Retinal pigment epithelial cell (primary cell): ENCODE results near the gene ZKSCAN2.

Experiments
- DNase-seq: peaks from one replicate; pipeline ENCODE4 v3.0.0-alpha.2; 2010; ENCODE audit warnings: low read depth
- H3K4me3 ChIP-seq: 2 replicates; pipeline ENCODE4 v1.5.1; 2011; ENCODE audit warnings: mild to moderate bottlenecking, low read length, control low read depth, moderate library complexity
- TF ChIP-seq, protein P1 (sequence below): conservative IDR thresholded peaks from 2 replicates; pipeline ENCODE4 v1.5.1; 2011; ENCODE audit warnings: low read depth, low read length, control low read depth, inconsistent platforms

The ZKSCAN2 gene

DNA sequence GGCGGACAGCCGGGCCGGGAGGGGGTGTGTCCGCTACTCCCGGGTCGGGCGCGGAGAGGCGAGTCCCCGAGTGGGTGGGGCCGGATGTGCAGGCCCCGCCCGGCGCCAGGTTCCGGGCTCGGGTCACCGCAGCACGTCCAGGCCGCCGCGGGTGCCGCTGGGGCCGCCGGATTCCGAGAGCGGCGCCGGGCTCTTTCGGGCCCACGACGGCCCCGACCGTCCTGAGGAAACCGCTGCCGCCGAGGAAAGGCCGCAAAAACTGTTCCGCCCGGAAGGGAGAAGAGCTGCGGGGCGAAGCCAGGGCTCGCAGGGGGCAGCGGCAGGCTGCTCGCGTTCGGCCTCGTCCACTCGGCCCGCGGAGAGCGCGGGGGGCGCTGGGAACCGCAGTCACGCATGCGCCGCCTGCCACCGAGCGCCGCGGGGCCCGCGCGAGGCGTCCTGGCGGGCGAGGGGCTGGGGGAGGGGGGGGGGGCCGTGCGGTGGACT is at the start of gene ZKSCAN2:
Gene ZKSCAN2, minus strand, starts transcription at position 376 of the 486 bp plus-strand sequence. CDS start 718 bp downstream, outside the sequence.
- DNase-seq = peak; percentile 53
- TF ChIP-seq, protein P1, sequence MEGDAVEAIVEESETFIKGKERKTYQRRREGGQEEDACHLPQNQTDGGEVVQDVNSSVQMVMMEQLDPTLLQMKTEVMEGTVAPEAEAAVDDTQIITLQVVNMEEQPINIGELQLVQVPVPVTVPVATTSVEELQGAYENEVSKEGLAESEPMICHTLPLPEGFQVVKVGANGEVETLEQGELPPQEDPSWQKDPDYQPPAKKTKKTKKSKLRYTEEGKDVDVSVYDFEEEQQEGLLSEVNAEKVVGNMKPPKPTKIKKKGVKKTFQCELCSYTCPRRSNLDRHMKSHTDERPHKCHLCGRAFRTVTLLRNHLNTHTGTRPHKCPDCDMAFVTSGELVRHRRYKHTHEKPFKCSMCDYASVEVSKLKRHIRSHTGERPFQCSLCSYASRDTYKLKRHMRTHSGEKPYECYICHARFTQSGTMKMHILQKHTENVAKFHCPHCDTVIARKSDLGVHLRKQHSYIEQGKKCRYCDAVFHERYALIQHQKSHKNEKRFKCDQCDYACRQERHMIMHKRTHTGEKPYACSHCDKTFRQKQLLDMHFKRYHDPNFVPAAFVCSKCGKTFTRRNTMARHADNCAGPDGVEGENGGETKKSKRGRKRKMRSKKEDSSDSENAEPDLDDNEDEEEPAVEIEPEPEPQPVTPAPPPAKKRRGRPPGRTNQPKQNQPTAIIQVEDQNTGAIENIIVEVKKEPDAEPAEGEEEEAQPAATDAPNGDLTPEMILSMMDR = no peak
- peak within 1 kb of the TSS; percentile 65 for H3K4me3 ChIP-seq

DNA sequence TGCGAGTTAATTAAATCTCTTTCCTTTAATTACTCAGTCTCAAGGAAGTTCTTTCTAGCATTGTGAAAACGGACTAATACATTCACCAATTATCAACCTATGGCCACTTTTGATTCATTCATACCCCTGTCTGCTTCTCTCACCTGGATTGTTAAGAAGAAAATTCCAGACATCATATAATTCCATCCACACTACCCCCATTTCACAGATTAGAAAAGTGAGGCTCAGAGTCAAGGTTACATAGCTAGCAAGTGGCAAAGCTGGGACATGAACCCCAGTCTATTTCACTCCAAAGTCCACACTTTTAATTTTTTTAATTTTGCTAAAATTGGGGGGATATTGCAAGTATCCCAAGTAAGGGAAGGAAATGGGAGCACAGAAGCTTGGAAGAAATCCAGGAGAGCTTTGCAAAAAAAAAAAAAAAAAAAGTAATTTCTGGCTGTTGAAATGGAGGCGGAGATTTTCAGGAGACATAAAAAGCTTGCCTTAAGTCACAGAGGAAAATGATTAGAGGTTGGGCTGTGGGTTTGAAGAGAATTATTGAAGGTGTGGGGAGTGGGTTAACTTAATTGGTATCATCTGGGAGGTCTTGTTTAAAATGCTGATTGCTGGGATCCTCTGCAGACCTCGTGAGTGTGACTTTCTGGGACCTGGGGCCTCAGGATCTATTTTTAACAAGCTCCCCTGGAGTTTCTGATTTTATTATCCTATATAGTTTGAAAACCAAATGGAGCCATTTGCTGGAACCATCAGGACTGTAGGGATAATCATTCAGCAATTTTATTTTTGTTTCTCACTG is 42.3 kb upstream of the ZKSCAN2 start:
- H3K4me3 ChIP-seq = no peak overlapping the region
- TF ChIP-seq, protein P1 = no peak
- DNase-seq = no peak

DNA sequence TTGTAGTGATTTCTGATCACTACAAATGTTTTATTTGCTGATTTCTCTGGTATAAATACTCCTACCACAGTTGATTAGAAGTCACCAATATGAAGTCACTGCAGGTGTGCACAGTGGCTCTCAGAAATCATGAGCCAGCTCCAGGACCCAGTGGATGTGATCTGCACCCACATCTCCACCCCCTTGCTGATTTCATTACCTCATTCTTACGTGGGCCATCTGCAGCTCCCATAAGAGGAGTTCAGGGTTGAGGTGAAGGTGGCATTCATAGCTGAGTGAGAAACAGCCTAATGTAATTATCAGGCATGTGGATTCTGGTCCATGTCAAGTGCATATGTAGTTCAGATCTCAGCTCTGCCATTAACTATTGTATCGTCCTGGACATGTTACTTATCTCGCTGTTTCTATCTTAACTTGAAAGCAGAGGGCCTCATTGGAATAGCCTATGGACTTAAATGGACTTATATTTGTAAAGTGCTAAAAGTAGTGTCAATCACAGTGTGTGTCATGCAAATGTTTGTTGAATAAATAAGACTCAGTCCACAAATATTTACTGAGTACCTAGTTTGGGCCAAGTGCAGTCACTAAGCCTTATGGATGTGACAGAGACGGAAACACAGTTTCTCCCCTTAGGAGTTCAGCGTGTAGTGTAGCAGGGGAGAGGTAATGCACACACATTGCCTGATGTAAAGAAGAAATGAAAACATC is 40.7 kb upstream of the ZKSCAN2 start:
- TF ChIP-seq, protein P1 = no peak
- H3K4me3 ChIP-seq = no peak overlapping the region
- no peak for DNase-seq

DNA sequence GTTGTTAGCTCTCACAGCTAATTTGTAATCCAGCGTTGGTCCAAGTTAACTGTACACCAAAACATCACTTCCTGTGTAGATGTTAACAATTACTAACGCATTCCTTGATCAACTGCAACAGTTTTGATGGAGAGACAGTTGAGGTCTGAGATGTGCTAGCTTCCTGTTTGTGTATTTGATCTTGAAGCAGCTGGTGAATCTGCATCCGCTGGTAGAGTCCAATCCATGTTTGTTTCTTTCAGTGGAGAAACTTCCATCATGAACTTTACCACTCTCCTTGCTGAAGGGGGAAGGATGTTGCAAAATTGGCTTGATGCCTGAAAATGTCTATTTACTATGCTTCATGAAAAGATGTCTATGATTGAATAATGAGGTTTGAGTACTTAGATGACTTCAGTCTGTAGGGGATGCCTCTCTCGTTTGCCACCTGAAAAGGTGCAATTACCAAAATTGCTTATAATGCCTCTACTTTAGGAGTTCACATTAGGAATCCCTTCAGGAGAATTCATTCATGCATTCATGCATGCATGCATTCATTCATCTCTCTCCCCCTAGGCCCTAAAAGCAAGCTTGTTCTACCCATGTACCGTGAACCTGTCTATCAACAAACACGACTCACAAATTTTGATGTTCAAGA is 39.6 kb upstream of the ZKSCAN2 start:
- TF ChIP-seq, protein P1 = no peak
- no peak overlapping the region for H3K4me3 ChIP-seq
- no peak for DNase-seq

DNA sequence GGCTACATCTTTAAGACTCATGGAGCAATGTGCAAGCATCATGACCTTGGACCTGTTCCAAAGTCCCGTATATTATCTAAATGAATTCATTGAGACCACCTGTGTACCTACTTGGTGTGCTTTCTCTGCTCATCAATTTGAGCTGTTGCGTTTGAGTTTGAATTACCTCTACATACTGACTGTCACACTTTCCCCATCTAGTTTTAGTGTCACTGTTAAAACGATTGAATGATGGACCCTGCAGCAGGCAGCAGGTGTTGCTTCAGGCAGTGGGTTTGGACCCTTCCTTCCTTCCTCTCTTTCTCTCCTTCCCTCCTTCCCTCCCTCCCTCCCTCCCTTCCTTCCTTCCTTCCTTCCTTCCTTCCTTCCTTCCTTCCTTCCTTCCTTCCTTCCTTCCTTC is 33.9 kb upstream of the ZKSCAN2 start:
- H3K4me3 ChIP-seq = no peak overlapping the region
- TF ChIP-seq, protein P1 = no peak

DNA sequence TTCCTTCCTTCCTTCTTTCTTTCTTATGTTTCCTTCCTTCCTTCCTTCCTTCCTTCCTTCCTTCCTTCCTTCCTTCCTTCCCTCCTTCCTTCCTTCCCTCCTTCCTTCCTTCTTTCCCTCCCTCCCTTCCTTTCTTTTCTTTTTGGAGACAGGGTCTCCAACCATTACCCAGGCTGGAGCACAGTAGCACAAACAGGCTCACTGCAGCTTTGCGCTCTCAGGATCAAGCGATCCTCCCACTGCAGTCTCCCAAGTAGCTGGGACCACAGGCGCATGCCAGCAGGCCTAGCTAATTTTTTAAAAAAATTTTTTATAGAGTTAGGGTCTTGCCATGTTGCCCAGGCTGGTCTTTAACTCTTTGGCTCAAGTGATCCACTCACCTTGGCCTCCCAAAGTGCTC is 31.8 kb upstream of the ZKSCAN2 start:
- TF ChIP-seq, protein P1 = no peak
- no peak overlapping the region for H3K4me3 ChIP-seq
- DNase-seq = no peak

More for the DNA sequence above, 33.9 kb upstream of the ZKSCAN2 start:
- no peak for DNase-seq
